Hepatocyte (in vitro differentiated cells): ENCODE measurements around the gene FZD2. TPM values are rescaled to one million over a fixed set of nuclear protein-coding genes. Genes with fewer than 3 reads are reported as not detected.
"Not testable (repeated sequence)": the region's sequence is repeated elsewhere in the genome, so short reads cannot be mapped to it uniquely, and the experiment has no call there.

Experiments used
- DNase-seq: peaks from one replicate; pipeline ENCODE4 v3.0.0-alpha.2; 2016; ENCODE audit warnings: low spot score
- H2AFZ ChIP-seq: fragments of 200-600 bp; sonication (generic); 2 replicates; pipeline ENCODE4 v1.6.0; 2016; ENCODE audit warnings: antibody characterized with exemption, mild to moderate bottlenecking
- H3K27ac ChIP-seq: fragments of 200-600 bp; sonication (generic); 2 replicates; pipeline ENCODE4 v1.5.1; 2016; ENCODE audit warnings: mild to moderate bottlenecking
- H3K27me3 ChIP-seq: fragments of 200-600 bp; sonication (generic); 2 replicates; pipeline ENCODE4 v1.6.1; 2016
- H3K36me3 ChIP-seq: fragments of 200-600 bp; sonication (generic); replicated peaks from 2 replicates; pipeline ENCODE4 v1.5.1; 2016; ENCODE audit warnings: low read depth; ENCODE audit not compliant: insufficient read depth
- H3K4me1 ChIP-seq: fragments of 200-600 bp; sonication (generic); 2 replicates; pipeline ENCODE4 v1.5.1; 2016; ENCODE audit warnings: mild to moderate bottlenecking, moderate library complexity; ENCODE audit not compliant: insufficient read depth
- H3K4me2 ChIP-seq: fragments of 200-600 bp; sonication (generic); 2 replicates; pipeline ENCODE4 v1.6.0; 2016
- H3K4me3 ChIP-seq: fragments of 200-600 bp; sonication (generic); 2 replicates; pipeline ENCODE4 v1.5.1; 2016; ENCODE audit warnings: mild to moderate bottlenecking
- H3K79me2 ChIP-seq: fragments of 200-600 bp; sonication (generic); 2 replicates; pipeline ENCODE4 v1.6.0; 2017; ENCODE audit warnings: mild to moderate bottlenecking
- H3K9me2 ChIP-seq: fragments of 200-600 bp; sonication (generic); replicated peaks from 2 replicates; pipeline ENCODE4 v1.6.0; 2017; ENCODE audit warnings: mild to moderate bottlenecking; ENCODE audit not compliant: insufficient read depth
- H3K9me3 ChIP-seq: fragments of 200-600 bp; sonication (generic); 2 replicates; pipeline ENCODE4 v1.5.1; 2016; ENCODE audit warnings: low read depth, mild to moderate bottlenecking
- H4K20me1 ChIP-seq: fragments of 200-600 bp; sonication (generic); 2 replicates; pipeline ENCODE4 v1.6.0; 2016; ENCODE audit warnings: mild to moderate bottlenecking; ENCODE audit not compliant: insufficient read depth, poor library complexity, severe bottlenecking
- CTCF ChIP-seq: fragments of 200-600 bp; sonication (generic); IDR thresholded peaks from 2 replicates; pipeline ENCODE4 v1.5.1; 2016; ENCODE audit warnings: antibody characterized with exemption, mild to moderate bottlenecking; ENCODE audit not compliant: poor library complexity
- EZH2 ChIP-seq: fragments of 200-600 bp; sonication (generic); IDR thresholded peaks from 2 replicates; pipeline ENCODE4 v1.6.1; 2016; ENCODE audit warnings: antibody characterized with exemption, mild to moderate bottlenecking, borderline replicate concordance
- EZH2phosphoT487 ChIP-seq: fragments of 200-600 bp; sonication (generic); IDR thresholded peaks from one replicate; pipeline ENCODE4 v1.6.1; 2018; ENCODE audit warnings: antibody characterized with exemption, mild to moderate bottlenecking, low read depth, moderate library complexity; ENCODE audit not compliant: unreplicated experiment, severe bottlenecking
- WGBS: methylation state at CpG from one replicate; pipeline ENCODE4 v1.1.6; 2016; ENCODE audit warnings: low lambda C conversion rate; ENCODE audit errors: missing lambda C conversion rate; 5-methylcytosine and 5-hydroxymethylcytosine counted together
- polyA plus RNA-seq: library from polyadenylated mRNA; unstranded; fragments of >200 nt; fragmentation: Nextera tagmentation; extraction: Ambion mirVana; gene quantifications from 2 replicates; pipeline ENCODE4 v1.2.1, GENCODE V29; 2016
- total RNA-seq: library from RNA; depleted of rRNA; stranded (reverse); fragments of >200 nt; gene quantifications from 2 replicates; pipeline ENCODE4 v1.2.3, GENCODE V29; 2014

FZD2 gene
- total and polyA plus RNA-seq, 2 experiments from 2014 or later: 19.9 to 35.5 TPM

GRCh38 chr17:44565866-44566443 is 8.7 kb downstream of the FZD2 start:
- no peaks in the 10 kb centered on the region for H3K4me1 ChIP-seq

GRCh38 chr17:44568311-44568944 is 11.1 kb downstream of the FZD2 start:
- not testable (repeated sequence) for H3K9me2 ChIP-seq, H4K20me1 ChIP-seq, H3K27ac ChIP-seq, H3K9me3 ChIP-seq, H3K79me2 ChIP-seq, H3K4me1 ChIP-seq, H2AFZ ChIP-seq, H3K4me2 ChIP-seq, H3K4me3 ChIP-seq, H3K36me3 ChIP-seq, H3K27me3 ChIP-seq, DNase-seq
- WGBS: 91% methylated on average over 20 of the region's 23 CpGs

More at GRCh38 chr17:44565866-44566443, 8.7 kb downstream of the FZD2 start:
- Histone ChIP-seq H4K20me1 (peaks cover under 1% of the 10 kb centered on the region), H3K9me3 (no peaks in the 10 kb centered on the region), H3K4me2 (no peak overlapping the region), H3K36me3 (no peaks in the 10 kb centered on the region), H3K27me3 (no peaks in the 10 kb centered on the region), H3K27ac (no peak overlapping the region), H3K9me2 (no peaks in the 10 kb centered on the region), H2AFZ (no peak overlapping the region), H3K4me3 (no peak overlapping the region), H3K79me2 (peaks cover 6% of the 10 kb centered on the region)
- DNase-seq: no peak
- TF ChIP-seq EZH2: no peak
- TF ChIP-seq CTCF: peak; percentile 19
- 89% methylated on average over 14 of the region's 14 CpGs for WGBS

- no peak for TF ChIP-seq EZH2
- TF ChIP-seq EZH2phosphoT487: no peak
- TF ChIP-seq CTCF: no peak
- H3K79me2 ChIP-seq: no peaks in the 10 kb centered on the region
- 53% methylated on average over 26 of the region's 26 CpGs for WGBS
- no peaks in the 10 kb centered on the region for H3K36me3 ChIP-seq
- no peaks in the 10 kb centered on the region for H3K9me3 ChIP-seq
- no peaks in the 10 kb centered on the region for H3K27me3 ChIP-seq
- H3K4me3 ChIP-seq: no peak overlapping the region
- no peak for DNase-seq
- no peaks in the 10 kb centered on the region for H3K4me1 ChIP-seq
- no peaks in the 10 kb centered on the region for H3K9me2 ChIP-seq
- H2AFZ ChIP-seq: no peak overlapping the region
- no peaks in the 10 kb centered on the region for H4K20me1 ChIP-seq
- H3K27ac ChIP-seq: peak overlapping the region; percentile 78
- peak overlapping the region; percentile 53 for H3K4me2 ChIP-seq
These were observed 11.9 kb downstream of the FZD2 start for GRCh38 chr17:44568945-44569858.

- Histone ChIP-seq H3K79me2 (no peaks in the 10 kb centered on the region), H3K36me3 (no peaks in the 10 kb centered on the region), H3K4me1 (no peaks in the 10 kb centered on the region), H3K27ac (no peak overlapping the region), H3K9me3 (no peaks in the 10 kb centered on the region), H3K9me2 (no peaks in the 10 kb centered on the region), H3K27me3 (no peaks in the 10 kb centered on the region), H2AFZ (no peak overlapping the region), H3K4me2 (no peak overlapping the region), H4K20me1 (no peaks in the 10 kb centered on the region), H3K4me3 (no peak overlapping the region)
- TF ChIP-seq EZH2: no peak
- TF ChIP-seq CTCF: no peak
- TF ChIP-seq EZH2phosphoT487: no peak
- WGBS: 93% methylated on average over 2 of the region's 2 CpGs
- DNase-seq: no peak
These were observed 15.5 kb downstream of the FZD2 start for GRCh38 chr17:44572801-44573200.
